ENCODE measurements around the gene PPP4R4. TPM values are rescaled to one million over a fixed set of nuclear protein-coding genes. Genes with fewer than 3 reads are reported as not detected.
"Not testable (repeated sequence)": the region's sequence is repeated elsewhere in the genome, so short reads cannot be mapped to it uniquely, and the experiment has no call there.

The PPP4R4 gene
- polyA plus RNA-seq, 1 donor = 0.22 TPM

DNA sequence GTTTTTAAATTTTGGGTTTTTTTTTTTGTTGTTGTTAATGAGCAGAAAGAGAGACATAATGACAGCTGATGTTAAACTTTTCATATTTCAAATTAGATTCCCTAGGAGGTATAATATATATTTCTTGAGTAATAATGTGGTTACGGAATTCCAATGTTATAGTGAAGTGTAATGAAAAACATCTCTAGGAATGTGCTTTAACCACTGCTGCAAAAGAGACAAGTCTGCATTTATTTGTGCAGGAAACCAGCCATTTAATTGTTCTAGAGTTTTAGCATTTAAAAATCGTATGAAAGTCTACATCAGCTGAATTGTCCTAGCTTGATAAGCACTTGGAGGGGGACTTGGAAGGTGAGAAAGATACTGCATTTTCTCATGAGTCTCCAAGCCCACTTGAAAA is 104.6 kb downstream of the PPP4R4 start:
- no peak for DNase-seq

DNA sequence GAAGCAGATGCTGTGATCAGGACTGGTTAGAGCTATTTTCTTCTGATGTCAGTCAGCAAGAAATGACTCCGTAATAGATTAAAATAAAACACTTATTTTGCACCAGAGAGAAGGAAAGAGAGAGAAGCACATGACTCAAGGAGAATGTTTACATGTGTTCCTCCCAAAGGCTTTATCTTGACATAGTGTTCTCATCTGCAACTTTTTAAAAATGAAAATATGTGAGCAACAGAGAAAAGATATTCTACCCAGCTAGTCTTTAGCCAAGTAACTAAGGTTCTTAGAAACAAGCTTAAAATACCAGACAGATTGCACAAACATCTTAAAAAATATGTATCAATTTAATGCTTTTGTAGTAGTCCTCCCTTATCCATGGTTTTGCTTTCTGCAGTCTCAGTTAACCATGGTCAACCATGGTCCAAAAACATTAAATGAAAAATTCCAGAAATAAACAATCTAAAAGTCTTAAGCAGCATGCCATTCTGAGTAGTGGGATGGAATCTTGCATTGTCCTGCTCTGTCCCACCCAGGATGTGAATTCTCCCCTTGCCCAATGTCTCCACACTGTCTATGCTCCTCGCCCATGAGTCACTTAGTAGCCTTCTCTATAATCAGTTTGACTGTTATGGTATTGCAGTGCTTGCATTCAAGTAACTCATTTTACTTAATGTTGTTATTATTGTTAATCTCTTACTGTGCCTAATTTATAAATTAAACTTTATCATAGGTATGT is 109.0 kb downstream of the PPP4R4 start:
- no peak for DNase-seq

DNA sequence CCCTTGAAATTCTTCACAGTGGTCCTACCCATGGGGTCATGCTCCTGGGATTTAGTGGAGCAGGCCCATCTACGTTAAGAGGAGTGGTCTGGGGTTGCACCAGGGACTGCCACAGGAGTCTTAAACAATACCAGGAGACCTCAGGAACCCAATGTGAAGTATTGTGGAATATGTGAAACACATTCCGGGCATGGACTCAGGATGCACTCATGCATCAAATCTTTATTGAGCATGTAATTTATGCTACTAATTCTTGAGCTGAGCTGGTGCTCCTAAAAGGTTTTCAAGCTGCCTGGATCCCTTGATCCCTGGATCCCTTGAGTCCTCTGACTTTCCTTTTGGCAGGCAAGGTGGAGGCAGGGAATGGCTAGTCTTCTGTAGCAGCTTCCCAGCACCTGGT is 110.1 kb downstream of the PPP4R4 start:
- DNase-seq = no peak

DNA sequence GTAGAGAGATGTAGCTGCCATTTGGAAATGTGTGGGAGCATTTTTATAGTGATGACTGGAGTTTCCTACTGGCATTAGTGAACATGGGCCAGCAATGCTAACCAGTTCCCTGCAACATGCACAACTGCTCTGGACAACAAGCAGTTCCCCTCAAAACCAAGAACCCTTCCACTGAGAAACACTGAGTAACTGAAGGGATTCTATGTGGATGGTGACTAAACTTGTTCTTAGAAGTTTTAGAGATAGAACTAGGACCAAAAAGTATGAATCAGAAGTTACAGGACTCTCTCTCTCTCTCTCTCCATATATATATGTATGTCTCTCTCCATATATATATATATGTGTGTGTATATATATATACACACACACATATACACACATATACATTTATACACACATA is 111.0 kb downstream of the PPP4R4 start:
- DNase-seq = no peak

DNA sequence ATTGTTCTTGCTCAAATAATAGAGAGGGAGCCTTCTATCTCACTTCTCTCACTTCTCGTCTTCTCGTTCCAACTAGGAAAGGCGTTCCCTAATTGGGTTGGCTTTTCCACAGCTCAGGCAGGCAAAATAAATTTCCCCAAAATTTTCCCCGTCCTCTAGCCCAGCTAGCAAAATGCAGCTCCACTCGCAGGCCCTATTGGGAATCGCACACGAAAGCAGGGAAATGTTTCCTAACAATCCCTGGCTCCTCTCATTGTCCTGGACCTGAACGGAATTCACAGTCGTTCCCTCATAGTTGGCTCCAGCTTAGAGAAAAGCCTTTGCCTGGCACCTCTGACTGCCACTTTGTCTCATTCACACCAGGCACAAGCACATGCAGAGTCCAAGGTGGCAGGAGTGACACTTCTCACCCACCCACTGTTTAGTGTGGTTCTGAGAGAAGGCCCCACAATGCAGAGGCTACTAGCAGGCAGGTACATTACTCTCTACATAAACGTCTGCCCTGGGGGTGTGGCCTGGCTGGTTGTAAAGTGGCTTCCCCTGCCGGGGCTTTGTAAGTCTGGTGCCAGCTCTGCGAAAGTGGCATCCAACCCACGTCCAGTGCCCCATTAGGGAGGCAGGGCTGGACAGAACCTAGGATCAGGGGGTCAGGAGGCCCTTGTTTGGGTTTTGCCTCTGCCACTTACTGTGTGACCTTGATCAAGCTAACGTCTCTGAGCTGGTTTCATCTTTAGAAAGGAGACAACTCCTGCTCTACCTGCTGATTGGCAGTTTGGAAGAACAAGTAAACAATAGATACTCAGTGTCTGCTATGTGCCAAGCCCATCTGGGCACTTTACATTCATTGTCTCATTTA is 114.7 kb downstream of the PPP4R4 start:
- no peak for DNase-seq

DNA sequence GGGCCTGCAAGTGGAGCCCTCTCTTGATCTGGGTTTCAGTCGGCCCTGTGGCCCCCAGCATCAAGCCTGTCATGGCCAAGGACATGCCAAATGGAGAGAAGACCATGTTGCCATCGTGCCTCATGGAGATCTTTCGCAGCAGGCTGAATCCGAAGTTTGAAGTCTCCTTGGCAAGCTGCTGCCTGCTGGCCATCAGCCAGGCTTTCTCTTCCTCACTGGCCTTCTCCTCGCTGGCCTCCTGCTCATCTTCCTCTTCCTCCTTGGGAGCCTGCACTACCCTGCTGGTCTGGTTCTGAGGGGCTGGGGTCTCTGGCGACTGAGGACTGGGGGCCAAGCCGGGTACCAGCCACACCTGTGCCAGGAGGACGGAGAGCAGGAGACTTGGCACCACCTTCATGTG is 116.1 kb downstream of the PPP4R4 start:
- no peak for DNase-seq

DNA sequence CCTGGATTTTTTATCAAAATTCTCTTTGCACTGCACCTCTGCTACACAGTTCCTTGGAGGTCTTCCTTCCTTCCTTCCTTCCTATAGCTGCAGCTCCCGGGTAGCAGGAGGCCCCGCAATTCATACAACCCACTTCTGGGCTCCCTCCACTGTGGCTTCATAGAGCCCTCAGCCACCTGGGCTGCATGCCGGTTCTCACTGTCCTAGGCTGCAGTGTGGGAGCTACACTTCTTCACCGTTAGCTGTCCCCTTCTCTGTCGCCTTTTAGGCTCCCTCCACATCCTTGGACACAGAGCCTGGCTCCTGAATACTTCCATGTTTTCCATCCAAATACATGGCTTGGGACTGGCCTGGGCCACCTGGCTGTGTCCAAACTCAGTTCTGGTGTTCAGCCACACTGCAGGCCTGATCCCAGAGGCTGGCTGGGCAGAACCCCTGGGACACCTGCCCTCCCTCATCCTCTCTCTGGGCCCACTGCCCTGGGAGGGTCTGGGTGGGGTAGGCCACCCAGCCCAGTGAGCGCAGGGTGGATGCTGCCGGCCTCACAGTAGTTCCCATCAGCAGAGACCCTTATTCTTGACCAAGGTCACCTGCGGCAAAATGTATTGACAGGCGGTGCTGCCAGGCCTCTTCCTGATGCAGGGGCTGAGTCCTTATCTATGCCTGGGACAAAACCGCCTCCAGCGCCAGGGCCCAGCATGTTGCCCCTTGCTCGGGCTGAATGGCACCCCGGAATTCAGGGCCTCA is 117.2 kb downstream of the PPP4R4 start:
- DNase-seq = no peak

DNA sequence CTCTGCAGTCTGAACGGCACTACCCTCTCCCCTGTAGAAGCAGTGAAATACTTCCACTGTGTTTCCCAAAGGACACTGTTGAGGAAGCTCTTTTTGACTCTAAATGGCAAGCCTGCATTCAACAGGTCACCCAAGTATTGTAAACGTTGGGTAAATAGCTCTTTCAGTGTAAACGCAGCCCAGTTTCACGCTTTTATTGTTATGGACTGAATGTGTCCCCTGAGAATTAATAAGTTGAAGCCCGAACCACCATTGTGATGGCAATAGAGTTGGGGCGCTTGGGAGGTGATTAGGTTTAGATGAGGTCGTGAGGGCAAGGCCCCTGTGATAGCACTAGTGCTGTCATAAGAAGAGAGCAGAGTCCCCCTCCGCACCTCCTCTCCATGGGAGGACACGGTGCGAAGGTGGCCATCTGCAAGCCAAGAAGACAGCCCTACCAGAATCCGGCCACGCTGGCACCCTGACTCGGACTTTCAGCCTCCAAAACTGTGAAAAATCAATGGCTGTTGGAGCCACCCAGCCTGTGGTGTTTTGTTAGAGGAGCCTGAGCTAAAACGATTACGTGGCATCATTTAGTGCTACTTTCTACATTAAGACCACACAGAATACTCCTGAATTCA is 117.9 kb downstream of the PPP4R4 start:
- DNase-seq = no peak

DNA sequence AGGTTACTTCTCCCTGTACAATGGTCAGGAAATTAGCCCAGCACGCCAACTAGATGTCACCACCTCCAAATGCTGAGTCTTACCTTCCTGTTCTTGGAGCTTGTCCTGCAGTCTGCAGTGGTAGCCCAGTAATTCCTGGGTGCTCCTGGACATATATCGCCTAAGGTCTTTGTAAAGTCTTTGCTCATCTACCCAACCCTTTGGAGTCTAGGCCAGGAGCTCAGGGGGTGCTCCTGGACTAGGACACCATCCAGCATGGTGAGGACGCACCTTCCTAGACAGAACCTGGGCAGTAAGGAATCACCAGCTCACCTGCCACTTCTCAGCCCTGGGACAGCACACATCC is 118.4 kb downstream of the PPP4R4 start:
- DNase-seq = no peak

DNA sequence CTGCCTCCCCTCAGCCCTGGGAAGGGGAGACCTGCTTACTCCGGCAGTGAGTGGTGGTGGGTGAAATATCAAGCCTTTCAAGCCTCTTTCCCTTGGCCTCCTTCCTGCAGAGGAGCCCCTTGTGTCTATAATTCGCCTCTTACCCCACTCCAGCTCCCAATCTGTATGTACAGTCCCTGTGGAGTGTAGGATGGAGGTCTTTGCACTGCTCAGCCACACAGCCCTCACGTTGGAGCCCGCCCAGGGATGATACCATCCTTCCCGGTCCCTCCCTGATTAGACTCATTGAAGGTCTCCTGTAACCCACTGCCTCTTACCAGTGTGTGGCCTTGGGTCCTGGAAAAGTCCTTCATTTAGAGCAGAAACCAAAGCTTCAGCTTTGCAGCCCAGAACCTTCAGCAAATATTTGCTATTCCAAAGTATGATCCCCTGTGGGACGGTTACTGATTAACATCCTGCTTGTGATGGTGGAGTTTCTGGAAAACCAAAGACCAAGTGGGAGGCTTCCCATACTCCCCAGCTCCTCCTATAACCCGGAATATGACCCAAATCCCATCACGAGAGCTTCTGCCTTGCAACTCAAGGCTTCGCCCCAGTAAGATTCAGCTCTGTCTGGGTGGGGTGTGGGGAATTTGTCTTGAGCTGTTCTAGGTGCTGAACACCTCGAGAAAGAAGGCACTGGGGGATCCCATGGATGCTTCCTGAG is 118.9 kb downstream of the PPP4R4 start, which contains the start of gene SERPINA10:
SERPINA10 (minus strand) TSS at position 397 of the 706 bp plus-strand sequence. CDS start 2,675 bp downstream, outside the sequence.
- no peak for DNase-seq

DNA sequence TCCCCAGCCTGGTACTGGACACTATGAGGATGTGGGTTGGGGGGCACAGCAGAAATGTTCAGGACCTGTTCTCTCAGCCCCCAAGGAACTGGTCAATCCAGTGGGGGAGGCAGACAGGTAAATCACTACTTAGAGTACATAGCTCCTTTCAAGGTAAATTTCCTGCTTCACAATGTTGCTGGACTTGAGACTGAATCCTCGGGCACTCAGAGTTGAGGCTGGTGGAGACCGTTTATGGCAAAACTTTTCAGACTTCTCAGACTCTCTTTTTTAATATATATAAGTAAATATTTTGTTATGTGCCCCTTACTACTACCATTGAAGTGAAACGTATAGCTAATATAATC is 119.4 kb downstream of the PPP4R4 start:
- no peak for DNase-seq

DNA sequence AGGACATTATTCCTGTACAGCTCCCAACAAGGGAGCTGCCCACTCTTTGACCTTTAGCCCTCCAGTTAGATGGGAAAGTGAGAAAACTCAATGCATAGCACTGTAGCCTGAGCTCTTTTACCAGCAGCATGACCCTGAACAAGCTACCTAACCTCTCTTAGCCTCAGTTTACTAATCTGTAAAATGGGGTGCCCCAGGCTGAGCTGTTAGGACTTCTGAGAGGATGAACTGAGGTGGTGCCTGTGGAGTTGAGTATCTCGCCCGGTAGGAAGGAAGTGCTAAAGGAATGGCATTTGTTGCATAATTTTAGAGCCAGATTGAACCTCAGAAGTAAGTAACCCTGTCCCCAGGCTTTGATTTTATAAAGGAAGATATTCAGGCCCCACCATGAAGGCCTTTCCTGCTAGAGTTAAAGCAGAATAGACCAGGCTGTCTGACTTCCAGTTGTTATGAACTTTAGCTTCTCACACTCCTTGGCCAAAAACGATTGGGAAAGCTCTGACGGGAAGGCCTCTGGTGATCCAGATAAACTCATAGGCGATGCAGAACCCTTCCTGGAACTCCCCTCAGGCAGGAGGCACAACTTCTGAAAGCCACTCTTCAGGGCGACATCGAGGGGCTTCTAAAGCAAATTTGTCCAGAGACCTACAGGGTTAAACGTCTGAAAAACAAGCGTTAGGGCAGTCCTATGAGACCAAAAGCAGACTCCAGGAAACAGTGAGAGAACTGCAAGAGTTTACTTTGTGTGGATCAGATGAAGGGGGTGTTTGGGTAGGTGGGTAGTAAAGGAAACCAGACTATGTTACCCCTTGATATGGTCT is 121.4 kb downstream of the PPP4R4 start:
- no peak for DNase-seq

DNA sequence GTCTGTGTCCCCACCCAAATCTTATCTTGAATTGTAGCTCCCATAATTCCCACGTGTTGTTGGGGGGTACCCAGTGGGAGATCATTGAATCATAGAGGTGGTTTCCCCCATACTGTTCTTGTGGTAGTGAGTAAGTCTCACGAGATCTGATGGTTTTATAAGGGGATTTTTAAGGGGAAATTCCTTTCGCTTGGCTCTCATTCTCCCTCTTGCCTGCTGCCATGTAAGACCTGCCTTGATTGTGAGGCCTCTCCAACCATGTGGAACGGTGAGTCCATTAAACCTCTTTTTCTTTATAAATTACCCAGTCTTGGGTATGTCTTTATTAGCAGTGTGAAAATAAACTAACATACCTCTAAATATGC is 122.0 kb downstream of the PPP4R4 start:
- not testable (repeated sequence) for DNase-seq

DNA sequence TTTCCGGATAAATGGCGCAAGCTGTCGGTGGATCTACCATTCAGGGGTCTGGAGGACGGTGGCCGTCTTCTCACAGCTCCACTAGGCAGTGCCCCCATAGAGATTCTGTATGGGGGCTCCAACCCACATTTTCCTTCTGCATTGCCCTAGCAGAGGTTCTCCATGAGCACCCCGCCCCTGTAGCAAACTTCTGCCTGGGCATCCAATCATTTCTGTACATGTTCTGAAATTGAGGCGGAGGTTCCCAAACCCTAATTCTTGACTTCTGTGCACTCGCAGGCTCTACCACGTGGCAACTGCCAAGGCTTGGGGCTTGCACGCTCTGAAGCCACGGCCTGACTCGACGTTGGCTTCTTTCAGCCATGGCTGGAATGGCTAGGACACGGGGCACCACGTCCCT is 124.0 kb downstream of the PPP4R4 start:
- no peak for DNase-seq

DNA sequence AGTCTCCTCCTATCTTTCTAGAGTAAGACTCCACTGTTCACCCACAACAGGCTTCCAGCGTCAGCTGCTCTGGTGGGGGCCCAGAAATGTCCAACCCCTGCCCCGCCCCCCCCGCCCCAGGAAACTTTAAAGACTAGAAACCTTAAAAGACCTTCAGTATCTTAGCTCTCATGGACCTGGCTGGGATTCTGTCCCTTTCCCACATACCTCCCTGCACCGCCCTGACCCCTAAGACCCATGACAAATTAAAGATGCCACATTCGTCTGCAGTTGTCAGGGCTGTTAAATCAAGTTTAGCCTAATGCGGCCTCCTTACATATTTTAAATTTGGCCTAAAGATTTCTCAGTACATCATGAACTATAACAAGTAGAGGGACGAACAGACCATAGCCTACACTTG is 129.0 kb downstream of the PPP4R4 start:
- DNase-seq = no peak

DNA sequence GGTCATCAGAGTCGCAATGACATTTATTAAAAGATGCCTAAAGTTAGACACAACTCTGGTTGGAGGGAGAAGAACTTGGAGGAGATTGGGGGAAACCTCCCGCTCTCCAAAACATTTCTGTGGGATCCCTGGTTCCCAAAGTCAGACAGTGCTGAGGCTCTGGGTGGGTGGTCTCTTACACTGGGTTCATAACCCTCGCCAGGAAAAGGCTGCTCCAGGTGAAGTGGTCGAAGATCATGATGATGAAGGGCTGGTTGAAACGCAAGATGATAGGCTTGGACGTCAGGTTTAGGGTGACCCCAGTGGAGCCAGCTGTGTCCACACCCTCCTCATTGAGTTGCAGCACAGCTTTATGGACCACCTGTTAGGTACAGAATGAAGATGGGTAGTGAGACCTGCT is 130.1 kb downstream of the PPP4R4 start:
- no peak for DNase-seq

DNA sequence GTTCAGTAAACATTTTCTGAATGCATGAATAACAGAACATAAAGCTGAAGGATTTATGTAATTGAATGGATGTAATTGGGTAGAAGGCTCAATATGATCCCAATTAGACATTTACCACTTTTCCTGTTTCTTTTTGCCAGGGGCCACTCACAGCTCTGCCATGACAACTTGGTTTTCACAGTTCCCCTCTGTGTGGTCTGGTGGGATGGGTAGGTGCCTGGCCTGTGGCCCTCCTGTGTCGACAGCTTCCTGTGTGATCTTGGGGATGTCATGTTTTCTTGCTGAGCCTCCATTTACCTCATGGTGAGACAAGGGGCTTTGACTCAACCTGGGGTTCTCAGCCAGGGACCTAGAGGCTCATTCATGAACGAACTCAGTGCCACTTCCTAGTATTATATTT is 131.5 kb downstream of the PPP4R4 start:
- no peak for DNase-seq

DNA sequence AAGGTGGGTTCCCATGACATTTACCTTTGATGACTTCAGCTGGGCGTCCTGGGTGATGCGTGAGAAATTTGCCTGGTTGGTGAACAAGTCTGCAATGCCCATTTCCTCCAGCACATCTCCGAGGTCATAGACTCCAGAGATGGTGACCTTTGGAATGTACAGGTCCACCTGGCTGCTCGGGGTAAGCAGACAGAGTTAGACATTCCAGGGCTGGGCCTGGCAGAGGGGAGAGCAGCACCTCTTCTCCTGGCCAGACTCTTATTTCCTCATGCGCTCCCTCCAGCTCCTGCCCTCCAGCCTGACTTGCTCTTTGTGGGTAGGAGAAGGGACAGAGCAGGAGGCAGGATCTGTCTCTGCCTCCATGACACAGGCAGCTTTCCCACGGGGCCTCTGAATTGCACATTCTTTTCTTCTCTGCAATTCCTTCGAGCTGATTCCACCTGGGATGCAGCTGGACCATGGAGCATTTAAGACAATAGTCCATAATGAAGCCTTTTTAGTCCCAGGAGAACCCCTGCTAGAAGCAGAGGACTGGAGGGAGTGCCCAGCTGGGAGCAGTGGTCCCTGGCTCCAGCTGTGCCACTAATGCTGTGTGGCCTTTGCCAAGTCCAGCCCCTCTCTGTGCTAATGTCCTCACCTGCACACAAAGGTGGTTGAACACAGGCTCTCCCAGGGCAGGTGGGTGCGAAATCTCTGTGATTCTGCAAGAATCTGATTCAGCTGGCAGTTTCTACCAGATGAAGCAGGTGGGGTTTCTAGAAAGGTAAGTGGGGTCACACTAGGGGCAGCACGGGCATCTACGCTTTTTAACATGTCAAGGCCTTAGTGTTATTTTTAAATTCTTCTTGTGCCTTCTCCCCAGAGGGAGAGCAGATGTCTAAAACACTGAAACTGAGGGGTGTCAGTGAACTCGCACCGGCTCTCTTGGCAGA is 132.2 kb downstream of the PPP4R4 start:
- DNase-seq = no peak

DNA sequence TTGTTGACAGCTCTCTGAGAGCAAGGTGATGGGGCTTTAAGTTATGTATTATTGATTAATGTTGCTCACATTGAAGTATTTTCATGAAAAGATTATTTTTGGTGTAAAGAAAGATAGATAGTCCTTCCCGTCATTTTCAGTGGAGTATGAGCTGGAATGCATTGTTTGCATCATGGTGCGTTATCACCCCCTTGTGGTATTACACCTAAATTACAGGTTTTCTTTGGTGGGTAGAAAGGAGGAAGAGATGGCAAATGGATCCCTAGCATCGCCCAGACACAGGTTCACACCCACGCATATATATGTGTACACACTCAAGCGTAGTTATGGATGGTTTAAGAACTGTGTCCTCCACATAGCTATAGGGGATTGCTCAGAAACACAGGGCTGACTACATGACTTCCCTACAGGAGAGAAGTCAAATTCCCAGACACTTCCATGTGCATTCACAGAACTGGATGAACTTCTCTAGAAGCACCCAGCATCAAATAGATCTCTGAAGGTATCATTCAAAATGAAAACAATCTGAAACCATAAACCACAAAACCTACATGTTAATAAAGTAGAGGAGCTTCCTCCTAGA is 133.4 kb downstream of the PPP4R4 start:
- no peak for DNase-seq

DNA sequence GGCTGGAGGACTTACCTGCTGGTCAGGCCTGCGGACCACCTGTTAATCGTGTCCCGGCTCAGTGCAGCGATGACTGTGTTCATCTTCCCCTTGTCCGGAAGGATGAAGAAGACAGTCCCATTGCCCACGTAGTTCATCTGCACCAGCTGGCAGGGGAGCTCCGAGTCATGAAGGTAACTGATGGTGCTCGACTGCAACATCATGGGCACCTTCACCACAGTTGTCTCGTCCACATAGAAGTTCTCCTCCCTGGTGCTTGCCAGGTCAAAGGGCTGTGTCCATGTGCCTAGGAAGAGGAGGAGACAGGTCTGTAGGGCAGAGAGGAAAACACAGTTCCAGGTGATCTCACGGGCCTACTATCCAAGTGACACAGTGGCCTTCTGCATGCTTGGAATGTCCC is 135.6 kb downstream of the PPP4R4 start:
- no peak for DNase-seq
